H1 (cell line): ENCODE data around the gene ARHGEF39. TPM values are rescaled to one million over a fixed set of nuclear protein-coding genes. Genes with fewer than 3 reads are reported as not detected.

ENCODE experiments used
- CTCF ChIA-PET: fragments of 300-600 bp; sonication (Branson Sonifier 250); formaldehyde crosslinking; loops from one replicate; lab custom pipeline; 2021; ENCODE audit not compliant: partially characterized antibody; lab: Charles Lee
- POLR2A ChIA-PET: fragments of 300-600 bp; sonication (Branson Sonifier 250); formaldehyde crosslinking; loops from one replicate; lab custom pipeline; 2021; ENCODE audit warnings: inconsistent platforms; ENCODE audit not compliant: partially characterized antibody; lab: Charles Lee
- DNase-seq, 2 experiments: peaks; one replicate each; pipeline versions ENCODE4 v3.0.0 to v3.0.0-alpha.2; 2010 to 2022; ENCODE audit warnings: low spot score in 2 of 2, low read depth in 1 of 2, mixed read lengths in 1 of 2
- FAIRE-seq: peaks from 2 replicates; lab custom pipeline; 2011; peaks lifted over from hg19 to GRCh38; lab: Jason Lieb, UNC
- H2AFZ ChIP-seq: 2 replicates; pipeline ENCODE4 v1.8.1; 2012; ENCODE audit warnings: low read length, inconsistent platforms
- H2AK5ac ChIP-seq: 2 replicates; pipeline ENCODE4 v1.6.1; 2013; ENCODE audit warnings: low read depth, low read length
- H2BK120ac ChIP-seq: replicated peaks from 2 replicates; pipeline ENCODE3; 2013; ENCODE audit warnings: low read depth, low read length, inconsistent platforms
- H2BK12ac ChIP-seq: 2 replicates; pipeline ENCODE4 v1.6.1; 2013; ENCODE audit warnings: low read depth, low read length
- H2BK15ac ChIP-seq: 2 replicates; pipeline ENCODE4 v1.6.1; 2013; ENCODE audit warnings: low read length
- H2BK20ac ChIP-seq: 2 replicates; pipeline ENCODE4 v1.6.1; 2013; ENCODE audit warnings: low read length
- H2BK5ac ChIP-seq: 2 replicates; pipeline ENCODE4 v1.6.1; 2013; ENCODE audit warnings: low read depth, low read length
- H3K14ac ChIP-seq: 2 replicates; pipeline ENCODE4 v1.6.1; 2013; ENCODE audit warnings: inconsistent platforms; ENCODE audit not compliant: insufficient read length
- H3K18ac ChIP-seq: 2 replicates; pipeline ENCODE4 v1.6.1; 2013; ENCODE audit warnings: low read length; ENCODE audit errors: extremely low read depth
- H3K23ac ChIP-seq: 2 replicates; pipeline ENCODE4 v1.6.1; 2013; ENCODE audit warnings: inconsistent platforms; ENCODE audit not compliant: insufficient read length
- H3K23me2 ChIP-seq: 2 replicates; pipeline ENCODE4 v1.6.1; 2013; ENCODE audit warnings: low read depth, low read length
- H3K27ac ChIP-seq: 2 replicates; pipeline ENCODE4 v1.6.1; 2011; ENCODE audit warnings: low read depth, low read length, inconsistent platforms
- H3K27me3 ChIP-seq, 4 experiments: replicated peaks in 1 of 4; 1 replicate in 1 of 4; 2 replicates in 3 of 4; pipeline versions ENCODE4 v1.6.1 to v1.8.1; 2011 to 2013; ENCODE audit warnings: low read length in 3 of 4, mild to moderate bottlenecking in 3 of 4, inconsistent platforms in 2 of 4, mixed read lengths in 2 of 4, moderate library complexity in 1 of 4; ENCODE audit not compliant: control insufficient read depth in 3 of 4, insufficient read depth in 3 of 4; ENCODE audit errors: extremely low read depth in 1 of 4
- H3K36me3 ChIP-seq, 4 experiments: 2 replicates each; pipeline versions ENCODE4 v1.6.1 to v1.8.1; 2011 to 2013; ENCODE audit warnings: mild to moderate bottlenecking in 4 of 4, low read length in 3 of 4, moderate library complexity in 2 of 4, control low read depth in 1 of 4, inconsistent platforms in 1 of 4; ENCODE audit not compliant: insufficient read depth in 4 of 4, control insufficient read depth in 2 of 4
- H3K4ac ChIP-seq: replicated peaks from 2 replicates; pipeline ENCODE3; 2013; ENCODE audit warnings: low read length, low read depth, mixed read lengths, inconsistent platforms; ENCODE audit not compliant: insufficient read length
- H3K4me1 ChIP-seq, 4 experiments: replicated peaks in 1 of 4; 1 replicate in 1 of 4; 2 replicates in 3 of 4; pipeline versions ENCODE4 v1.6.1 to v1.8.1; 2011 to 2013; ENCODE audit warnings: low read length in 3 of 4, inconsistent platforms in 2 of 4, mixed read lengths in 1 of 4; ENCODE audit not compliant: insufficient read depth in 4 of 4, control insufficient read depth in 3 of 4
- H3K4me2 ChIP-seq, 2 experiments: 2 replicates each; pipeline versions ENCODE4 v1.6.1 to v1.8.1; 2011 to 2013; ENCODE audit warnings: low read depth in 2 of 2, low read length in 2 of 2, control low read depth in 1 of 2, inconsistent platforms in 1 of 2, mild to moderate bottlenecking in 1 of 2; ENCODE audit not compliant: insufficient read depth in 1 of 2
- H3K4me3 ChIP-seq, 4 experiments: fragments of 200-600, 300-600 bp in 1 of 4; sonication (generic), shearing (Covaris generic), sonication (Bioruptor Twin) in 1 of 4; 2 replicates each; pipeline versions ENCODE4 v1.5.1 to v1.8.1; 2011 to 2016; ENCODE audit warnings: low read length in 4 of 4, low read depth in 3 of 4, control low read depth in 2 of 4, inconsistent platforms in 2 of 4, mild to moderate bottlenecking in 2 of 4, mixed read lengths in 1 of 4, moderate library complexity in 1 of 4; ENCODE audit not compliant: insufficient read depth in 2 of 4; ENCODE audit errors: extremely low read depth in 1 of 4
- H3K56ac ChIP-seq: replicated peaks from 2 replicates; pipeline ENCODE3; 2013; ENCODE audit warnings: low read depth, mild to moderate bottlenecking, mixed read lengths, low read length, inconsistent platforms; ENCODE audit not compliant: insufficient read length
- H3K79me1 ChIP-seq: 2 replicates; pipeline ENCODE4 v1.6.1; 2013; ENCODE audit warnings: low read depth, low read length, control low read depth
- H3K79me2 ChIP-seq, 2 experiments: 2 replicates each; pipeline versions ENCODE4 v1.6.1 to v1.8.1; 2012 to 2013; ENCODE audit warnings: low read length in 2 of 2, mild to moderate bottlenecking in 2 of 2, inconsistent platforms in 1 of 2; ENCODE audit not compliant: insufficient read depth in 2 of 2, control insufficient read depth in 1 of 2
- H3K9ac ChIP-seq, 4 experiments: replicated peaks in 1 of 4; 1 replicate in 1 of 4; 2 replicates in 3 of 4; pipeline versions ENCODE4 v1.6.1 to v1.8.1; 2011 to 2013; ENCODE audit warnings: low read depth in 3 of 4, low read length in 3 of 4, control low read depth in 2 of 4, mild to moderate bottlenecking in 2 of 4, moderate library complexity in 2 of 4, inconsistent platforms in 1 of 4; ENCODE audit errors: extremely low read depth in 1 of 4
- H3K9me3 ChIP-seq, 2 experiments: 2 replicates each; pipeline versions ENCODE4 v1.6.1 to v1.8.1; 2012 to 2013; ENCODE audit warnings: mild to moderate bottlenecking in 2 of 2, moderate library complexity in 2 of 2, control low read depth in 1 of 2, inconsistent platforms in 1 of 2, low read depth in 1 of 2, low read length in 1 of 2, mixed read lengths in 1 of 2; ENCODE audit not compliant: insufficient read depth in 2 of 2
- H4K20me1 ChIP-seq, 2 experiments: replicated peaks in 1 of 2; 2 replicates each; pipeline versions ENCODE3 to v1.8.1; 2011 to 2013; ENCODE audit warnings: inconsistent platforms in 2 of 2, low read length in 2 of 2, mild to moderate bottlenecking in 1 of 2; ENCODE audit not compliant: insufficient read depth in 2 of 2, control insufficient read depth in 1 of 2
- H4K5ac ChIP-seq: 2 replicates; pipeline ENCODE4 v1.6.1; 2013; ENCODE audit warnings: low read length, low read depth, mixed read lengths, inconsistent platforms; ENCODE audit not compliant: insufficient read length
- H4K8ac ChIP-seq: 2 replicates; pipeline ENCODE4 v1.8.0; 2013; ENCODE audit warnings: mild to moderate bottlenecking, moderate library complexity, low read length, inconsistent platforms; ENCODE audit not compliant: insufficient read depth; ENCODE audit errors: extremely low read depth
- H4K91ac ChIP-seq: replicated peaks from 2 replicates; pipeline ENCODE3; 2013; ENCODE audit warnings: low read length, mixed read lengths, inconsistent platforms; ENCODE audit not compliant: insufficient read length
- GABPA ChIP-seq: IDR thresholded peaks from 2 replicates; pipeline ENCODE4 v1.6.1; 2011; ENCODE audit warnings: mild to moderate bottlenecking, low read length, moderate library complexity, borderline replicate concordance; ENCODE audit not compliant: insufficient read depth
- RAD21 ChIP-seq, 2 experiments: IDR thresholded peaks in 1 of 2; conservative IDR thresholded peaks in 1 of 2; 2 replicates each; pipeline ENCODE4 v1.6.1; 2011; ENCODE audit warnings: low read depth in 2 of 2, low read length in 2 of 2, improper control_type of control experiment in 1 of 2, inconsistent platforms in 1 of 2, mild to moderate bottlenecking in 1 of 2, moderate library complexity in 1 of 2
- WGBS, 2 experiments: shearing (Covaris generic) in 1 of 2; methylation state at CpG; one replicate each; pipeline versions ENCODE4 v1.1.6 to v1.1.7; 2013 to 2015; ENCODE audit warnings: low lambda C conversion rate in 2 of 2, mixed read lengths in 2 of 2, inconsistent platforms in 1 of 2, low coverage in 1 of 2, missing lambda C conversion rate in 1 of 2; ENCODE audit not compliant: insufficient replicate concordance in 2 of 2, insufficient coverage in 1 of 2, insufficient read length in 1 of 2; ENCODE audit errors: extremely low coverage in 1 of 2, missing lambda C conversion rate in 1 of 2; 5-methylcytosine and 5-hydroxymethylcytosine counted together
- polyA plus RNA-seq, 7 experiments: library from polyadenylated mRNA; depleted of rRNA in 3 of 7; stranded (reverse) in 5 of 7; unstranded in 2 of 7; fragments of >200 nt in 5 of 7; fragments of 200-250 nt in 2 of 7; gene quantifications; 1 replicate in 5 of 7; 2 replicates in 1 of 7; 4 replicates in 1 of 7; pipeline versions ENCODE4 v1.2.1 to v1.2.3, GENCODE V29; 2011 to 2013; ENCODE audit warnings: missing spikeins in 2 of 7, mixed read lengths in 2 of 7
- total RNA-seq: library from RNA; stranded (reverse); fragmentation: NEBNext Ultra II Directional; extraction: Animal tissue kit (Norgen Biotek cat#: 25700); gene quantifications from 2 replicates; pipeline ENCODE4 v1.2.1, GENCODE V29; 2021
- TF ChIP-seq, protein P1 (sequence below), 3 experiments: IDR thresholded peaks; 1 replicate in 2 of 3; 2 replicates in 1 of 3; pipeline versions ENCODE4 v1.5.1 to v1.6.1; 2011; ENCODE audit warnings: low read length in 3 of 3, mild to moderate bottlenecking in 3 of 3, inconsistent platforms in 2 of 3, low read depth in 1 of 3, moderate library complexity in 1 of 3; ENCODE audit not compliant: insufficient read depth in 1 of 3; ENCODE audit errors: control extremely low read depth in 1 of 3

ARHGEF39 gene
- total and polyA plus RNA-seq, 2 of the 8 experiments (the other 6 are each of a cell fraction or from before 2014, with no cell fraction given): 18.6 to 18.7 TPM

DNA sequence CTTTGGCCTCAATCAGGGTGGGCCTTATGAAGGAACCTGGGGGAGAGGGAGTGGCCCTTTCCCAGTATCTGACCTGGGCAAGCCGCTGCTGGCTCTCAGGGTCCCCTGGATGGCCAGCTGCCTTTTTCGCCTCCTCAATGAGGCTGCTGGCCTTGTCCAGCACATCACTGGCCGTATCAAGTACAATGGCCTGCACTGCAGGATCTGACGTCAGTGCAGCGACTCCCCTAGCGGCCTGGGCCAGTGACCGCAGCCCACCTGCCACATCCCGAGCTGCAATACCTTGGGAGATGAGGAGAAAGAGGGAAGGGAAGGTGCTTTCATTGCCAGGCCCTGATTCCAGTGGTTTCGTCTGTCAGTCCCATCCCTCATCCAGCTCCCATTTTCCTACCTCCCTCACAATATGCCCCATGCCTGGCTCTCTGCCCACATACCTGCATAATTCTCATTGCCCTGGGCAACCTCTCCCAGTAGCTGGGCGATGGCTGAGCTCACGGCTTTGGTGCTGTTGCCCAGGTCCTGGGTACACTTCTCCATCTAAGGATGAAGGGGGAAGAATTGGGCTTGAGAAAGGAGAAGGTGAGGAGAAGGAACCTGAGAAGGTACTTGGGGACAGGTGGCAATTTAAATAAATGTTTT is 47.9 kb upstream of the ARHGEF39 start:
- no peak for FAIRE-seq
- Histone ChIP-seq H3K4me3 (no peak overlapping the region), H2BK5ac (no peak overlapping the region), H3K36me3 (peaks cover 31 to 84% (median 60%) of the 10 kb centered on the region in 4 experiments; a peak in 7 of 8 replicates), H3K23me2 (no peaks in the 10 kb centered on the region), H4K20me1 (peaks cover 0 to 5% of the 10 kb centered on the region in 2 experiments), H3K14ac (no peak overlapping the region), H3K9me3 (no peaks in the 10 kb centered on the region), H3K27me3 (no peaks in the 10 kb centered on the region), H2BK120ac (no peak overlapping the region), H3K79me2 (no peaks in the 10 kb centered on the region), H3K9ac (no peak overlapping the region), H2BK15ac (no peak overlapping the region), H3K79me1 (peaks cover 3% of the 10 kb centered on the region; the same call in 1 of the 2 replicates), H2BK20ac (no peak overlapping the region), H4K91ac (no peak overlapping the region), H3K18ac (no peak overlapping the region), H3K23ac (no peak overlapping the region), H3K4me1 (no peaks in the 10 kb centered on the region), H3K27ac (no peak overlapping the region), H2AFZ (no peak overlapping the region), H3K4me2 (no peak overlapping the region), H3K4ac (no peak overlapping the region), H4K5ac (no peak overlapping the region), H3K56ac (no peak overlapping the region), H4K8ac (no peak overlapping the region), H2AK5ac (no peak overlapping the region), H2BK12ac (no peak overlapping the region)
- ChIA-PET CTCF (interaction anchor here (0.5 to 13.8 kb wide), 15 partner anchors 9 to 208 kb away, joined by 3 to 199 read pairs (median 5); partner anchors contain the start of genes ARHGEF39, CCDC107, CREB3 and RMRP), POLR2A (interaction anchor here (0.7 to 10.5 kb wide), 8 partner anchors 8 to 43 kb away, joined by 3 to 51 read pairs (median 3); no protein-coding TSS in a partner anchor)
- WGBS, 2 experiments: 86% methylated on average over 11 of the region's 11 CpGs; no CpG with 5 or more reads in 1 of the 2 experiments
- TF ChIP-seq, protein P1, sequence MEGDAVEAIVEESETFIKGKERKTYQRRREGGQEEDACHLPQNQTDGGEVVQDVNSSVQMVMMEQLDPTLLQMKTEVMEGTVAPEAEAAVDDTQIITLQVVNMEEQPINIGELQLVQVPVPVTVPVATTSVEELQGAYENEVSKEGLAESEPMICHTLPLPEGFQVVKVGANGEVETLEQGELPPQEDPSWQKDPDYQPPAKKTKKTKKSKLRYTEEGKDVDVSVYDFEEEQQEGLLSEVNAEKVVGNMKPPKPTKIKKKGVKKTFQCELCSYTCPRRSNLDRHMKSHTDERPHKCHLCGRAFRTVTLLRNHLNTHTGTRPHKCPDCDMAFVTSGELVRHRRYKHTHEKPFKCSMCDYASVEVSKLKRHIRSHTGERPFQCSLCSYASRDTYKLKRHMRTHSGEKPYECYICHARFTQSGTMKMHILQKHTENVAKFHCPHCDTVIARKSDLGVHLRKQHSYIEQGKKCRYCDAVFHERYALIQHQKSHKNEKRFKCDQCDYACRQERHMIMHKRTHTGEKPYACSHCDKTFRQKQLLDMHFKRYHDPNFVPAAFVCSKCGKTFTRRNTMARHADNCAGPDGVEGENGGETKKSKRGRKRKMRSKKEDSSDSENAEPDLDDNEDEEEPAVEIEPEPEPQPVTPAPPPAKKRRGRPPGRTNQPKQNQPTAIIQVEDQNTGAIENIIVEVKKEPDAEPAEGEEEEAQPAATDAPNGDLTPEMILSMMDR (IDR thresholded peaks at IDR 0.05; ENCODE audit: control extremely low read depth in 1 of 3, insufficient read depth in 1 of 3, low read depth in 1 of 3, low read length in 3 of 3): peak in 2 of 3 experiments; percentile 39 to 45; a peak in 3 of 4 replicates
- TF ChIP-seq GABPA: no peak
- peak; percentile 21 to 22; a peak in 2 of 4 replicates for TF ChIP-seq RAD21 (IDR thresholded peaks at IDR 0.05 in 1 of 2, conservative IDR thresholded peaks at IDR 0.05 in 1 of 2; ENCODE audit: low read depth in 2 of 2, low read length in 2 of 2)
- no peak for DNase-seq
